Purkinje cell (primary cell): ENCODE results near the gene SERHL2. TPM values are rescaled to one million over a fixed set of nuclear protein-coding genes. Genes with fewer than 3 reads are reported as not detected.

Experiments used
- polyA plus RNA-seq: library from polyadenylated mRNA; unstranded; fragments of >200 nt; fragmentation: Nextera tagmentation; gene quantifications from 2 replicates; pipeline ENCODE4 v1.2.1, GENCODE V29; 2014

The SERHL2 gene, protein sequence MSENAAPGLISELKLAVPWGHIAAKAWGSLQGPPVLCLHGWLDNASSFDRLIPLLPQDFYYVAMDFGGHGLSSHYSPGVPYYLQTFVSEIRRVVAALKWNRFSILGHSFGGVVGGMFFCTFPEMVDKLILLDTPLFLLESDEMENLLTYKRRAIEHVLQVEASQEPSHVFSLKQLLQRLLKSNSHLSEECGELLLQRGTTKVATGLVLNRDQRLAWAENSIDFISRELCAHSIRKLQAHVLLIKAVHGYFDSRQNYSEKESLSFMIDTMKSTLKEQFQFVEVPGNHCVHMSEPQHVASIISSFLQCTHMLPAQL
- polyA plus RNA-seq = 19.2 and 19.8 TPM in 2 replicates

DNA sequence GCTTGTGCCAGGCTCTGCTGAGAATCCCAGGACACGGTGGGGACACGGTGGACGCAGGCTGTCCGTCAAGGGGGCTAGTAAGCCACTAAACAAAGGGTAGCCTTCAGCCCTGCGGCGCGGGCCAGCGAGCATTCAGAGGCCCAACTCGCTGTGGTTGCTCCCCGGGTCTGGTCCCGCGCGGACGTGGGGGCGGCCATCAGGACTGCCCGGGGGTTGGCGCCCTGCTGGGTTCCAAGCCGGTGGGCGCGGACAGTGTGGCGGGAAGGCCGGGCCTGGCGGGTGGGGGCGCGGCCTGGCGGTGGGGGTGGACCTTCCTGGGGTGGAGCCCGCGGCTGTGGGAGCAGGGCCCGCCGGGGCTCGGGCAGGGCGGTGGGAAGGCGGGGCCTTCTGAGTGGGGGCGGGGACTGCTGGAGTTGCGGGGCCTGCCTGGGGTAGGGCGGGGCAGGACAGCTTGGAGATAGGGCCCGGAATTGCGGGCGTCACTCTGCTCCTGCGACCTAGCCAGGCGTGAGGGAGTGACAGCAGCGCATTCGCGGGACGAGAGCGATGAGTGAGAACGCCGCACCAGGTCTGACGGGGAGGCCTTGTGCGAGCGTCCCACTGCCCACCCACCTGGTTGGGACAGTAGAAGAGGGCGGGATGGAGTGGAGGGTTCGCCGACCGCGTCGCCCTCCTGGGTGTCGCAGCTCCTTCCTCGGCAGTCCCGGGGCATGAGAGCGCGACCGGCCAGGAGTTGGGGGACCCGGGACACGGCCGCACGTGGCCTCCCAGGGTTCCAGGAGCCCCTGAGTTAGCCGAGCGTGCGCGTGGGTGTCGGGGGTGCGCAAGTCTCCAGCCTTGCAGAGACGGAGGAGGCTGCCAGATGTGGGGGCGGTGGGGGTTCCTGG is at the start of gene SERHL2:
SERHL2 (plus strand) TSS at position 482 of the 887 bp plus-strand sequence; CDS start at position 547, 65 bp downstream.

DNA sequence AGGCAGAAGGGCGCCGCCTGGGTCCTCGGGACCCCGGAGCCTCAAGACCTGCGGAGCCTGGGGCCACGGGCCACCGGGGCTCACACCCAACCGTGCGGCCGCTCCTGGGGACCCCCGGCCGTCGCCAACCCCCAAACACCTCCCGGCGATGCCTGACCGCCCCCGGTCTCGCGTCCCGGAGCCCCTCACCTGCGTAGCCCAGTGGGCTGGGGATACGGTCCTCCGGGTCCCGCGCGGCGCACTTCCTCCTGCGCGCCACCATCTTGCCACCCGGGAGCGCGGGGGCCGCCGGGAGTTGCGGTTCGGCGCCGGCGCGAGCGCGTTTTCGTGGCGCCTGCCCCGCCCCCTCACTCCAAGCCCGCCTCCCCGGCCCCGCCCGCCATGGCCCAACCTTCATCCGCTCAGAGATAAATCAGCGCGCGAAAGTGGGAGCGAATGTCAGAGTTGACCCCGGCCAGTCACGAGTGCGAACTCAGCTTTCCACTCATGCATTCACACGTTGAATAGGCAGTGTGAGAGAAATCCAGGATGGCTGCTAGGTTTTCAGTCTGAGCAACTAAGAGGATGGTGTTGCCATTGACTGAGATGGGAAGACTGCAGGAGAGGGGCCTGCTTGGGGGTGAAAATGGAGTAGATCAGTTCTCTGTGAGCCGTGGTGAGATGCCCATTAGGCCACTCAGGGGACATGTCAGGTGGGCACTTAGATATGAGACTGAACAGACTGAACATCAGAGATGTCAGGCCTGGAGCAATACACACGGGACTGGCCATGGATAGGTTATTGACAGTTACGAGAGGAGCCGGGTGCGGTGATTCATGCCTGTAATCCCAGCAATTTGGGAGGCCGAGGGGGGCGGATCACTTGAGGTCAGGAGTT is 34.0 kb upstream of the SERHL2 start, which contains the start of gene RRP7A:
RRP7A (minus strand) TSS at position 272 of the 877 bp plus-strand sequence; CDS start at position 262, 10 bp downstream.

DNA sequence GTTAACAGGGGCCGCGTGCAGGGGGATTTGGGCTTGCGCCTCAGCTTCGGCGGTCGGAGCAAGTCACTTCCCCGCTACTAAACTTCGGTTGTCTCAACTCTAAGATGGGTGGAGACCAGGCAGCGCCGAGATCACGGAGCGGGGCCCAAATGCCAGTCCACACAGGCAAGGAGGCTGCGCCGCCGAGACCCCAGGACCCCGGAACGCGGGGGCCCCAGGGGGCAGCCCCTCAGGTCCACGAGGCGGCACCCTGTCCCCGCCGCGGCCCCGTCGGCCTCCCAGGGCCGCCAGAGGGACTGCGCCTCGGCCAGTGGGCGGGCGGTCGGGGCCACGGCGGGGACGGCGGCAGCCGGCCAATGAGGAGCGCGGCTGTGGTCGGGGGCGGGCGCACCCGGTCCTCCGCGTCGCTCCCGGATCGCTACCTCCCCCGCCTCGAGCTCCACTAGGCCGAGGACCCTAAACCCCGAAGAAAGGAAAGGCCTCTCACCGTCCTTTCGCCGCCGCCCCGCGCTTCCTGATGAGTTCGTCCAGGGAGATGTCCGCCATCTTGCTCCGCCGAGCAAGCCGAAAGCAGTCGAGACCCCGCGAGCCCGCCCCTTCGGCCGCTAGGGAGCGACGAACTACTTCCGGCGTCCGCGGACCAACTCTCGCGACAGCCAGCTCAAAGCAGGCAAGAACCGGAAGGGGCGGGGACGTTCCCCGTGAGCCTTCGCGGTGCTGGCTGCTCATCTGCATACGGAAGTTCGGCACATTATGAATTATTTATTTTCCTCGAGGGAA is 60.7 kb downstream of the SERHL2 start, which contains the start of gene POLDIP3:
POLDIP3 (minus strand) TSS at position 572 of the 780 bp plus-strand sequence; CDS start at position 546, 26 bp downstream.

Other genes starting within 250 kb of the SERHL2 start
- 0.21 TPM in 1 of 2 replicates, not detected in the other for gene NFAM1, start 121.6 kb upstream of the SERHL2 start, polyA plus RNA-seq
- gene RRP7A, start 34.2 kb upstream of the SERHL2 start, polyA plus RNA-seq = 4.3 and 6.3 TPM in 2 replicates
- gene POLDIP3, start 60.9 kb downstream of the SERHL2 start, polyA plus RNA-seq = 5.4 and 11.1 TPM in 2 replicates
- 1.0 and 1.4 TPM in 2 replicates for gene ATP5MGL, start 86.6 kb downstream of the SERHL2 start, polyA plus RNA-seq
- gene CYB5R3, start 95.4 kb downstream of the SERHL2 start, polyA plus RNA-seq = 9.7 and 12.2 TPM in 2 replicates
- gene A4GALT, start 166.9 kb downstream of the SERHL2 start, polyA plus RNA-seq = not detected in 2 replicates